NCI-H748 (cell line): ENCODE data around the gene BRINP1.

ENCODE experiments used
- DNase-seq: peaks from one replicate; lab custom pipeline; 2025; ENCODE audit not compliant: unreplicated experiment; lab: John Stamatoyannopoulos, UW

The BRINP1 gene

GRCh38 chr9:119349351-119349825, 19.8 kb downstream of the BRINP1 start:
- no peak for DNase-seq

- DNase-seq: peak; percentile 49
Measured at GRCh38 chr9:119343059-119343990, 25.9 kb downstream of the BRINP1 start.

GRCh38 chr9:119339056-119339455, 30.2 kb downstream of the BRINP1 start:
- DNase-seq: no peak

GRCh38 chr9:119337573-119337972, 31.7 kb downstream of the BRINP1 start:
- DNase-seq: no peak

- no peak for DNase-seq
Measured at GRCh38 chr9:119334745-119335144, 34.5 kb downstream of the BRINP1 start.

GRCh38 chr9:119333507-119334229, 35.6 kb downstream of the BRINP1 start:
- no peak for DNase-seq

GRCh38 chr9:119332522-119332921, 36.7 kb downstream of the BRINP1 start:
- DNase-seq: no peak

- no peak for DNase-seq
Measured at GRCh38 chr9:119322184-119322583, 47.1 kb downstream of the BRINP1 start.

GRCh38 chr9:119318371-119318770, 50.9 kb downstream of the BRINP1 start:
- DNase-seq: peak; percentile 34

- no peak for DNase-seq
Measured at GRCh38 chr9:119313846-119314245, 55.4 kb downstream of the BRINP1 start.

- DNase-seq: no peak
Measured at GRCh38 chr9:119310741-119311140, 58.5 kb downstream of the BRINP1 start.

GRCh38 chr9:119307471-119307870, 61.8 kb downstream of the BRINP1 start:
- DNase-seq: no peak

GRCh38 chr9:119304555-119304954, 64.7 kb downstream of the BRINP1 start:
- DNase-seq: no peak

GRCh38 chr9:119302988-119303698, 66.1 kb downstream of the BRINP1 start:
- peak; percentile 78 for DNase-seq

- no peak for DNase-seq
Measured at GRCh38 chr9:119298076-119298853, 71.0 kb downstream of the BRINP1 start.

GRCh38 chr9:119291554-119291953, 77.7 kb downstream of the BRINP1 start:
- no peak for DNase-seq

- peak; percentile 80 for DNase-seq
Measured at GRCh38 chr9:119289740-119290433, 79.3 kb downstream of the BRINP1 start.

- DNase-seq: no peak
Measured at GRCh38 chr9:119284587-119285337, 84.5 kb downstream of the BRINP1 start.

- DNase-seq: peak; percentile 33
Measured at GRCh38 chr9:119284118-119284517, 85.1 kb downstream of the BRINP1 start.
